CMK (cell line): Measurements from ENCODE around the gene OLFM1.
"Not testable (repeated sequence)": the region's sequence is repeated elsewhere in the genome, so short reads cannot be mapped to it uniquely, and the experiment has no call there.

Experiments
- DNase-seq: peaks from one replicate; pipeline ENCODE4 v3.0.0-alpha.2; 2010; ENCODE audit warnings: low read depth

OLFM1 gene

DNA sequence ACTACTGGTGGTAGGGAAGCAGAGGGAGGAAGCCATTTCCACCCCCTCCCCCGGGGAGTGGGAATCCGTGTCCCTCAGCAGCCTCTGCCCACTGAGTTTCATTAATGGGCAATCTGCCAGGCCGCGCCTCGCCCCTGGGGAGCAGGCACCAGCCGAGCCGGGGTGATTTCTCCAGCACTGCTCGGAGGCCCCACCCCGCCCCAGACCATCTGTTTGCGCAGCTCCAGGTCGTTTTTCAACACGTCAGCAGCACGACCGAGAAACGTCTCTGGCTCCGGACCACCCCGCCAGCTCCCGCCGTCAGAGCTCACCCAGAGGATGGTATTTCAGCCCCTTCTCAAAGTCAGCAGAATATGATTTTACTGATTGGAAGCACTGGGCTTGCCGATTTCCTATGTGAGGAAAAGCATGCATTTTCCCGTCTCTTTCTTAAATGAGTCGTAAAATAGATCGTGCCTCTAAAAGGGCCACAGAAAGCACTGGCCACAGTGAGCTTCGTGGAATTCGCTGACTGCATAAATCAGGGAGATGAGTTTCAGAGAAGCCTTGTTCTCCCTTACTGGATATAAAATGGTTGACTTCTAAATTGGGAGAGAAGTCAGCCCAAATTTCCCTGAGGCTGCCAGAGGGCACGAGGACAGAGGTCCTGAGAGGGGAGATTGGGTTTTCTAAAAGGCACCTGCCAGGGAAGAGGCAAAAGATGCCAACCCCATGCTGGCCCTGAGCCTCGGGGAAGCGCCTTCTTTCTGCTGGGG lies 47.0 kb downstream of the OLFM1 start:
- DNase-seq = no peak

DNA sequence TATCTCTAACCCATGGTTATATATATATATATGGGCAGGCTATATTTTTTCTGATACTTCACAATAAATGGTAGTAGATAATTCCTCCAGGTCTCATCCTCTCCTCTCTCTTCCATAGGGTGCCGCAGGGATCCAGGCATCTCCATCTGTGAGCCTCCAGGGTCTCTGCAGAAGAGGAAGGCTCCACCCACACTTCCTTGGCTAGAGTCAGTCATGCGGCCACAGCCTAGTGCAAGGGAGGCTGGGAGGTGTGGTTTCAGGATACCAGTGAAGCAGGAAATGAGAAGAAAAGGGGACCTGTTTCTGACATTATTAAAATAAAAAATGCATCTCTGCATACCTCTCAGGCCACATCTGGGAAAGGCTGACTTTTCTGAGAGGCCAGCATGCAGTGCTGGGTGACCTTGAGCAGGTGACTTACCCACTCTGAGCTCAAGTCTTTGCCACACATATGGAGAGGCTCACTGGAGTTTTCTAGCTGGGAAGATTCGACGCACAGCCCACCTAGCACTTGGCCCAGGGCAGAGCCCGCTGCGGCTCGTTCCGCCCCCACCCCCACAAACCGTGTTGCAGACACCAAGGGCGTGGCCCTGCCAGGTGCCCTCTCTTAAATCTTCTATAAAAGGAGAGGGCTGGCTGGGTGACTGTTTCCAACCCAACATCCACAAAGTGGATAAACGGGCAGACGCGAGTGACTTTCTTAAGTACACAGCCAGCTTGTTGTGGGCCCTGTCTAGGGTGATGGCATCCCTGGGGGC lies 47.9 kb downstream of the OLFM1 start:
- no peak for DNase-seq

DNA sequence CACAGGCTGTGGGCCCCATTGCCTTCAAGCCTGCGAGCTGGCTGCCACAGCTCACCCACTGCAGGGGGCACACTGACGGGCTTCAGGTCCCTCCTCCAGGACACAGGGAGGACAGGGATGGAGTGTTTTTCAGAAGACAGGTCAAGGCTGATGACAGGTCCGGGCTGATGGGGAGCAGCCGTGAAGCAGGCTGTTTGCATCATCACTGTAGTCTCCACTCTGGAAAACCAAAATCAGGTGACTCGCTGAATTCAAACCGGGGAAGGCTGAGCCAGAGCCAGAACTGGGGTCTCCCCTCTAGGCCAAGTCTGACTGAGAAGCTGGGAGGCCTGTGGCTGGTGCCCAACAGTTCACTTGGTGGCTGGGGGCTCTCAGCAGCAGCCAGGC lies 48.5 kb downstream of the OLFM1 start:
- no peak for DNase-seq

DNA sequence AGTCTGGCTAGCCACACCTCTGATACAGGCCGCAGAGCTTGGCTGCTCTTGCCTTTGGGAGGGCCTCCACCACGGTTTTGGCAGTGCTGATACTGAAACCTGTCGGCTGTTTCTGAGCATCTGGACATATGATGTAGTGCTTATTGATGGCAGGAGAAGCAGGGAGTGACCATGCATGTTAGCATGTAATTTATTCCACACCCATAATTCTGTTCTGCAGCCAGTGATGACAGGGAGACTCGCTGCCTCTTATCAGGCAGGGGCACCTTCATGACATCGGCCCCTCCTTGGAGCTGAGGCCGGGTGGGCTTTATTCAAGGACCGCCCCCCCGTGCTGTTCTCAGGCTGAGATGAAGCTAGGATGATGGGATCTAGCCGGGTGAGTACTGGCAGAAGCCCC lies 49.0 kb downstream of the OLFM1 start:
- DNase-seq = no peak

DNA sequence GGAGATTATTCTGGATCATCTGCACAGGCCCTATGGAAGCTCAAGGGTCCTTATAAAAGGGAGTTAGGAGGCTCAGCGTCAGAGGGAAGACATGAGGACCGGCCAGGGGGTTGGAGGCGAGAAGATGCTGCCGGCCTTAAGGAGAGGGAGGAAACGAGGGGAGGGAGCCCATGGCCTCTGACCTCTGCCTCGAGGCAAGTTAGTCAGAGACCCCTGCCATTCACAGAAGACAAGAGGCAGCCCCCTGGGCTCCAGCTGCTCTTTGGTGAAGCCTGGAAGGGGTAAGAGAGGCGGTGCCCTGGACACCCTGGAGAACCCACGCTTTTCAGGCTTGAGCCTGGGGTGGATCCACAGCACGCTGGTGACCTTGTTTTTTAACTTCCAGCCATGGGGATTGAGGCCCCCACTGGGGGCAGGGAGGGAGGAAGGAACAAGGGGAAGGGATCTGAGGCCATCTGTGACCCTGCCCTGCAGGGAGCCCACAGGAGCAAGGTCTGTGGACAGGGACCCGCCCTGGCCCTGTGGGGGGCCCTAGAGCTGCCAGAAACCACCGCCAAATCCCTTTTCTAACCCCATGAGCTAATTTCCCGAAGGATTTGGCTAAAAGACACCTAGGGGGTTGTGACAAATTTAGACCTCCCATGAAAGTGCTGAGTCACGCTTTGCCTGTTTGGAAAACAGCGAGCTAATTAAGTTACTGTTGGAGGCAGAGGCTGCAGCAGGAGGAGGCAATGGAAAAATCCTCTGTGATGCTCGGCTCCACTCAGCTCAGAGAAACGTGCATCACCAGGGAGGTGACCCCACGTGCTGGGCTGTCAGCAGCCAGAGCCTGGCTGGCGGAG lies 49.7 kb downstream of the OLFM1 start:
- DNase-seq = no peak

DNA sequence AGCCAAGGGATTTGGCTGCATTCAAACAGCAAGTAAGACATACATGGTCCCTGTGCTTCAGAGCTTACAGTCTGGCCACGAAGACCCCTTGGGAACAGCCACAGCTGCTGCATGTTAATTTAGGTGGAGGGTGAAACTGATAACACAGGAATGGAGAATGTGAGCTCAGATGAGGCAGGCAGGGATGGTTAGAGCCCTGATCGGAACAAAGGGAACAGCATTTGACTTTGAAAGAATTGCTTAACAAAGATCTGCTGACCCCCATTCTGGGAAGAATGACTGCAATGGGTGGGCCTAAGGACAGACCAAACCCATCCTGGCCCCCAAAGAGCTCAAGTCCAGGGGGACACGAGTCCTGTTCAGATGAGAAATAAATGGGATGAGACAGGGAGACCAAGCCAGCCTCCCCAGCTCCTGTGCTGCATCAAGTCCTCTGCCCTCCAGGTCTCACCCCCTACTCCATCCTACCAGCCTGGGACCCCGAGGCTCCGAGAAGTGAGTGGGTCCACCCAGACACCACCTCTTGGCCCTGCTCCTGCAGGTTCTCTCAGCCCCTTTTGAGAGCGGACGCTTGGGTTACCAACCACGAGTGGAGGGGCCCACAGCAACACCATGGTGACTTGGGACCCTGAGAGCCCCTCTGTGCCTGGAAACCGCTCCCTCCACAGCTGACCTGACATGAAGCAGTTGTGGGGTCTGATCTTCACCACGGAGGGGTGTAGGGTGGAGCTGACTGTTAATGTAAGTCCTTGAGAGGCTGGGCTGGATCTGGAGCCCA lies 50.8 kb downstream of the OLFM1 start:
- no peak for DNase-seq

- no peak for DNase-seq
Measured at GRCh38 chr9:135139366-135139959, 52.0 kb downstream of the OLFM1 start.

GRCh38 chr9:135141183-135141774 lies 53.8 kb downstream of the OLFM1 start:
- DNase-seq = no peak

GRCh38 chr9:135144581-135145170 lies 57.2 kb downstream of the OLFM1 start:
- DNase-seq = no peak

DNA sequence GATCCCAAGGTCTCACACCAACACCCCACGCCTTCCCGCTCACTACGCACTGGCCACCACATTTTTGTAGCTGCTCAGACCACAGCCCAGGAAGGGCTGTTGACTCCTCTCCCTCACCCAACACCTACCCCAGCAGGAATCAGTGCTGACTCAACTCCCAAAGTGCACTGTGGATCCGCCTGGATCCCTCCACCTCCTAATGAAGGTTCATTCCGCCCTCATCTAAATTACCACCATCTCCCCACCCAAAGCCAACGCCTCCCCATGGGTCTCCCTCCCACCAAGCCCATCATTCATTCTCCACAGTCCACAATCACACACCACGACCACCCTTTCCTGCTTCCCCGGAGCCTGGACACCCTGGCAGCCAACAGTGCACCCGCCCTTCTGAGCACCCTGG lies 57.8 kb downstream of the OLFM1 start:
- DNase-seq = no peak

DNA sequence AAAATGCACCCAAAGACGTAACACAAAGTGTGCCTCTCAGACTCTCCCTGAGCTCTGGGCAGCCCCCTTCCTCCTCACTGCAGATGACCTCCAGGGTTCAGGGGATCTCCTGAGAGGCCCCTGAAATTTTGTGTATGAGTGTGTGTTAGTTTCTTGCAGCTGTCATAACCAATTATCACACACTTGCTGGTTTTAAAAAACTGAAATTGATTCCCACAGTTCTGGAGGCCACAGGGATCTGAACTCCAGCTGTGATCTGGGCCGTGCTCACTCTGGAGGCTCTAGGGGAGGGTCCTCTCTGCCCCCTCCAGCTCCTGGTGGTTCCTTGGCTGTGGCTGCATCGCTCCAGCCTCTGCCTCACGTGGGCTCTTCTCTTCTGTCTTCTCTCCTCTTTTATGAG lies 58.8 kb downstream of the OLFM1 start:
- DNase-seq = no peak

GRCh38 chr9:135146766-135147473 lies 59.5 kb downstream of the OLFM1 start:
- no peak for DNase-seq

DNA sequence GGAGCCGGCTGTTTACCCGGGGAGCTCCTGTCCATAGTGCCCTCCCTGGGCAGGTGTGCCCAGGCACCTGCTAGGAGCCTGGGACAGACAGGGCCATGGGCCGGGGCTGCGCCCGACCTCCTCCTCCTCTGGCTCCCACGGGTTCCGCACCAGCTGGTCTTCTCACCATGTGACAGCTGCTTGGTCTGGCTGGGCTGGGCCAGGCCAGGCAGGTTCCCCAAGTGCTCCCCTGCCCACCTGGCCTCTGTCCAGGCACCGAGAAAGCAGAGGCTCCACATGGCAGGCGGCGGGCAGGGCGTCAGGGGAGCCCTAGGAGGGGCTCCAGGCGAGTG lies 60.0 kb downstream of the OLFM1 start:
- no peak for DNase-seq

- no peak for DNase-seq
Measured at GRCh38 chr9:135147938-135148337, 60.5 kb downstream of the OLFM1 start.

- DNase-seq = no peak
Measured at GRCh38 chr9:135148386-135148785, 60.9 kb downstream of the OLFM1 start.

GRCh38 chr9:135149901-135150300 lies 62.4 kb downstream of the OLFM1 start:
- DNase-seq = not testable (repeated sequence)

- DNase-seq = no peak
Measured at GRCh38 chr9:135150981-135151380, 63.5 kb downstream of the OLFM1 start.

DNA sequence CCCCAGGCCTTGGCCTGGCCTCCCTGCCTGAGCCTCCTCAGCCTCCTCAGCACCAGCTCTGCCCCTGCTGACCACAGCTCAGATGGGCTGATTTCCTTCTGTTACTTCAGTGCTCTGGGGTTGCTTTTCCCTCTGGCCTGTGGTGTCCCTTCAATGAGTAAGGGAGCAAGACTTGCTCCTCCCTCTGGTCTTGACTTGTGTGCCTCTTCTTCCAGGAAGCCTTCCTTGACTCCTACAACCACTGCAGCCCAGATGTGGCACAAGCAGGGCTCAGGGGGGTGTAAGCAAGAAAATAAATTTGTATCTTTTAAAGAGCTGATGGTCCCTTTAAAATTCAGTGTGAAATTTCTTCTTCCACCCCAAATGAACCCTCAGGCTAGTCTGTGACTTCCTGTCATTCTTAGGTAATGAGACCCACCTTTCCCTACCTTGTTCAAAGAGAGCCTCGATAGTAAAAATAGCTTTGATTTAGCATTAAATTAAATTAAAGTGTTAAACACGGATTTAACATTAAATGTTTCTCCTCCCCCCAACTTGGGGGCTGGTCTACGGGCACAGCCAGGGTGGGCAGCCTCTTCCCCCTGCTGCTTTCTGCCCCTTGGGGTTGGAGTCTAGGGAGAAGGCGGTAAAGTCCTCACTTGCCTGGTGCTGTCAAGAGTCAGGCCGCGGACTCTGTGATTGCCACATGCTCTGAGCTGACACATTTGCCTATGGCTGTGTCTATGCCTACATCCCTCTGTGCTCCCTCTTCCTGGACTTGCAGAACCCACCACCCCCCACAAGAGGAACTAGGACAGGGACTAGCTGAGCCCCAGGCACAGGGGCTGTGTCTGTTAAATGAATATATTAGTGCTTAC lies 64.5 kb downstream of the OLFM1 start:
- DNase-seq = no peak

DNA sequence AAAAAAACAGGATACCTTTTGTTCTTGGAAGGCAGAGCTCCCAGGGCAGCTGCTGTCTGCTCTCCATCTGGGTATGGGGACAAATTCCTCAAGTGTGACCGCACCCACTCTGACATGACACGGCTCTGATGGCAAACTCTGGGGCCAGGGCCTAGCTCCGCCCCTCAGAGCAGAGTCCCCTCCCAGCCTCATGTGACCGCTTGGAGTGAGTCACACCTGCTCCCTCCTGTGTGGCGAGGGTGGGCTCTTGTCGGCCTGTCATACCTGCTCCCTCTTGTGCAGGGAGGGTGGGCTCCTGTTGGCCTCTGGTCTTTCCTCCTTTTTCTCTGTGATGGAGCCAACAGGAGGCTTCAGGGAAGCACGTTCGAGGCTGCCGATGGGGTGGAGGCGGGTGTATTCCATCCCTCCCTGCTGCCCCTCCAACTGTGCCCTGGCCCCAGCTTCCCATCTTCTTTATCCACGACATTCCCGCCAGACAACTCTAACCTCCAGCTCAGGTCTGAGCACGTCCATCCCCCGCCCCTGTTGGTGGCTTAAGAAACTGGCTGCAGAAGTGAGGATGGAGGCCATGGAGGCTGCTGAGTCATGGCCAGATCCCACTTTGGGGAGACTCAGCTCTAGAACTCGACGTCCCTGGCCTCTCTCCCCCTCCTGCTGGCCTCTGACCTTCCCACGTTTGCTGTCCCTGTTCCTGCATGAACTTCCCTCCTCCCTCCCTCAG lies 65.3 kb downstream of the OLFM1 start:
- no peak for DNase-seq
